K562 (cell line): ENCODE data around the gene ANO6.

Experiments used
- ARHGAP35 ChIP-seq: fragments of 450-650 bp; IDR thresholded peaks from 2 replicates; pipeline ENCODE4 v1.6.1; 2018; ENCODE audit not compliant: partially characterized antibody
- ETS2 ChIP-seq: IDR thresholded peaks from 2 replicates; pipeline ENCODE4 v1.6.1; 2016; ENCODE audit warnings: borderline replicate concordance, missing genetic modification characterization, mild to moderate bottlenecking, moderate library complexity, missing compliant biosample characterization; ENCODE audit not compliant: poor library complexity, severe bottlenecking
- KDM1A ChIP-seq, 2 experiments: fragments of 450-650 bp; IDR thresholded peaks; 2 replicates each; pipeline ENCODE4 v1.6.1; 2016; ENCODE audit warnings: mild to moderate bottlenecking in 2 of 2
- MYNN ChIP-seq, 2 experiments: sonication (generic); formaldehyde crosslinking in 1 of 2; IDR thresholded peaks; 2 replicates each; pipeline versions ENCODE4 v1.5.0 to v1.6.1; 2016 to 2020; ENCODE audit warnings: antibody characterized with exemption in 1 of 2, missing genetic modification reagents in 1 of 2
- POLR2A ChIP-seq: fragments of 450-650 bp; conservative IDR thresholded peaks from 2 replicates; pipeline ENCODE4 v1.6.1; 2016
- U2AF2 ChIP-seq: fragments of 200-400 bp; formaldehyde crosslinking; optimal IDR thresholded peaks from 2 replicates; pipeline ENCODE3; 2017; ENCODE audit warnings: low read depth, mild to moderate bottlenecking, low read length
- ZFX ChIP-seq: sonication (generic); formaldehyde crosslinking; IDR thresholded peaks from 2 replicates; pipeline ENCODE4 v1.8.0; 2022; ENCODE audit warnings: mild to moderate bottlenecking, missing genetic modification reagents, moderate library complexity
- ZNF121 ChIP-seq: sonication (generic); formaldehyde crosslinking; conservative IDR thresholded peaks from 2 replicates; pipeline ENCODE4 v1.8.0; 2022; ENCODE audit warnings: missing genetic modification reagents
- TF ChIP-seq, protein P1 (sequence below), 3 experiments: IDR thresholded peaks in 2 of 3; conservative IDR thresholded peaks in 1 of 3; 2 replicates each; pipeline ENCODE4 v1.5.1; 2011 to 2012; ENCODE audit warnings: low read length in 3 of 3, mild to moderate bottlenecking in 3 of 3, control low read depth in 2 of 3, improper control_type of control experiment in 1 of 3, inconsistent platforms in 1 of 3, low read depth in 1 of 3, mixed read lengths in 1 of 3, moderate library complexity in 1 of 3; ENCODE audit not compliant: insufficient read depth in 2 of 3
- TF ChIP-seq, protein P2 (sequence below): fragments of 450-650 bp; formaldehyde crosslinking; conservative IDR thresholded peaks from 2 replicates; pipeline ENCODE4 v1.4.0; 2022; ENCODE audit warnings: mild to moderate bottlenecking, missing genetic modification characterization
- TF ChIP-seq, protein P3 (sequence below): fragments of 450-650 bp; formaldehyde crosslinking; IDR thresholded peaks from 2 replicates; pipeline ENCODE4 v1.4.0; 2020; ENCODE audit warnings: mild to moderate bottlenecking, mixed read lengths
- TF ChIP-seq, protein P4 (sequence below): fragments of 250-450 bp; sonication (Bioruptor Pico); IDR thresholded peaks from 2 replicates; pipeline ENCODE4 v1.8.0; 2021; ENCODE audit warnings: mild to moderate bottlenecking, moderate library complexity

DNA sequence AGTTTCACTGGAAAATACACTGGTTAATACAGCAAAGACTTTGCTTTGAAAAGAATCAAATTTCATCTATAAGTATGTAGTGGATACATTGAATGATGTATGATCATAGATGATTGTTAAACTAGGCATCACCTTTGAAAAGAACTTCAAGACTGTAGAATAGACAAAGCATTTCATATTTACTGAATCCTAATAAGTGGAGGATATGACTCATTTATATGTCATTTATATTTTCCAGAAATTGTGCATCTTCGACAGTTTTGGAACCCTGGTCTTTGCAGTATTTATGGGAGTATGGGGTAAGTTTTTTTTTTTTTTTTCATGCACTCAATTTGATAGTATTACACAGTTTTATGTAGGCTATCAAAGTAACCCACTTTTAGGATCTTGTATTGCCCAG, 161.9 kb downstream of the ANO6 start:
- TF ChIP-seq, protein P1, sequence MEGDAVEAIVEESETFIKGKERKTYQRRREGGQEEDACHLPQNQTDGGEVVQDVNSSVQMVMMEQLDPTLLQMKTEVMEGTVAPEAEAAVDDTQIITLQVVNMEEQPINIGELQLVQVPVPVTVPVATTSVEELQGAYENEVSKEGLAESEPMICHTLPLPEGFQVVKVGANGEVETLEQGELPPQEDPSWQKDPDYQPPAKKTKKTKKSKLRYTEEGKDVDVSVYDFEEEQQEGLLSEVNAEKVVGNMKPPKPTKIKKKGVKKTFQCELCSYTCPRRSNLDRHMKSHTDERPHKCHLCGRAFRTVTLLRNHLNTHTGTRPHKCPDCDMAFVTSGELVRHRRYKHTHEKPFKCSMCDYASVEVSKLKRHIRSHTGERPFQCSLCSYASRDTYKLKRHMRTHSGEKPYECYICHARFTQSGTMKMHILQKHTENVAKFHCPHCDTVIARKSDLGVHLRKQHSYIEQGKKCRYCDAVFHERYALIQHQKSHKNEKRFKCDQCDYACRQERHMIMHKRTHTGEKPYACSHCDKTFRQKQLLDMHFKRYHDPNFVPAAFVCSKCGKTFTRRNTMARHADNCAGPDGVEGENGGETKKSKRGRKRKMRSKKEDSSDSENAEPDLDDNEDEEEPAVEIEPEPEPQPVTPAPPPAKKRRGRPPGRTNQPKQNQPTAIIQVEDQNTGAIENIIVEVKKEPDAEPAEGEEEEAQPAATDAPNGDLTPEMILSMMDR (IDR thresholded peaks at IDR 0.05 in 2 of 3, conservative IDR thresholded peaks at IDR 0.05 in 1 of 3; ENCODE audit: insufficient read depth in 2 of 3, low read depth in 1 of 3, low read length in 3 of 3): no peak
- TF ChIP-seq ZNF121 (CRISPR knock-in tag) (no peak), ZFX (CRISPR knock-in tag) (no peak), MYNN (IDR thresholded peaks at IDR 0.05) (no peak), MYNN (CRISPR knock-in tag; IDR thresholded peaks at IDR 0.05) (no peak), KDM1A (IDR thresholded peaks at IDR 0.05) (no peak), U2AF2 (no peak), ARHGAP35 (no peak), POLR2A (no peak), ETS2 (tag) (no peak)
- TF ChIP-seq, protein P2, sequence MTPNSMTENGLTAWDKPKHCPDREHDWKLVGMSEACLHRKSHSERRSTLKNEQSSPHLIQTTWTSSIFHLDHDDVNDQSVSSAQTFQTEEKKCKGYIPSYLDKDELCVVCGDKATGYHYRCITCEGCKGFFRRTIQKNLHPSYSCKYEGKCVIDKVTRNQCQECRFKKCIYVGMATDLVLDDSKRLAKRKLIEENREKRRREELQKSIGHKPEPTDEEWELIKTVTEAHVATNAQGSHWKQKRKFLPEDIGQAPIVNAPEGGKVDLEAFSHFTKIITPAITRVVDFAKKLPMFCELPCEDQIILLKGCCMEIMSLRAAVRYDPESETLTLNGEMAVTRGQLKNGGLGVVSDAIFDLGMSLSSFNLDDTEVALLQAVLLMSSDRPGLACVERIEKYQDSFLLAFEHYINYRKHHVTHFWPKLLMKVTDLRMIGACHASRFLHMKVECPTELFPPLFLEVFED: no peak
- TF ChIP-seq, protein P3, sequence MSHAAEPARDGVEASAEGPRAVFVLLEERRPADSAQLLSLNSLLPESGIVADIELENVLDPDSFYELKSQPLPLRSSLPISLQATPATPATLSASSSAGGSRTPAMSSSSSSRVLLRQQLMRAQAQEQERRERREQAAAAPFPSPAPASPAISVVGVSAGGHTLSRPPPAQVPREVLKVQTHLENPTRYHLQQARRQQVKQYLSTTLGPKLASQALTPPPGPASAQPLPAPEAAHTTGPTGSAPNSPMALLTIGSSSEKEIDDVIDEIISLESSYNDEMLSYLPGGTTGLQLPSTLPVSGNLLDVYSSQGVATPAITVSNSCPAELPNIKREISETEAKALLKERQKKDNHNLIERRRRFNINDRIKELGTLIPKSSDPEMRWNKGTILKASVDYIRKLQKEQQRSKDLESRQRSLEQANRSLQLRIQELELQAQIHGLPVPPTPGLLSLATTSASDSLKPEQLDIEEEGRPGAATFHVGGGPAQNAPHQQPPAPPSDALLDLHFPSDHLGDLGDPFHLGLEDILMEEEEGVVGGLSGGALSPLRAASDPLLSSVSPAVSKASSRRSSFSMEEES (CRISPR knock-in tag): no peak
- TF ChIP-seq, protein P4, sequence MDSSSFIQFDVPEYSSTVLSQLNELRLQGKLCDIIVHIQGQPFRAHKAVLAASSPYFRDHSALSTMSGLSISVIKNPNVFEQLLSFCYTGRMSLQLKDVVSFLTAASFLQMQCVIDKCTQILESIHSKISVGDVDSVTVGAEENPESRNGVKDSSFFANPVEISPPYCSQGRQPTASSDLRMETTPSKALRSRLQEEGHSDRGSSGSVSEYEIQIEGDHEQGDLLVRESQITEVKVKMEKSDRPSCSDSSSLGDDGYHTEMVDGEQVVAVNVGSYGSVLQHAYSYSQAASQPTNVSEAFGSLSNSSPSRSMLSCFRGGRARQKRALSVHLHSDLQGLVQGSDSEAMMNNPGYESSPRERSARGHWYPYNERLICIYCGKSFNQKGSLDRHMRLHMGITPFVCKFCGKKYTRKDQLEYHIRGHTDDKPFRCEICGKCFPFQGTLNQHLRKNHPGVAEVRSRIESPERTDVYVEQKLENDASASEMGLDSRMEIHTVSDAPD (CRISPR knock-in tag): no peak
